ENCODE data around the gene AFAP1. TPM values are rescaled to one million over a fixed set of nuclear protein-coding genes. Genes with fewer than 3 reads are reported as not detected.
A peak's percentile ranks its signal among the peaks of the same experiment; 100 is the strongest.

The AFAP1 gene
- polyA plus RNA-seq, 3 donors = not detected

GRCh38 chr4:7739918-7740865 is 199.5 kb downstream of the AFAP1 start:
- WGBS (ENCODE audit: insufficient coverage) = 88% methylated on average over 36 of the region's 45 CpGs
- H3K9me3 ChIP-seq (replicated peaks in 1 of 2; ENCODE audit: control insufficient read depth in 1 of 2, insufficient read depth in 1 of 2, low read length in 2 of 2) = peaks cover 0 to 8% of the 10 kb centered on the region in 2 donors

More at GRCh38 chr4:7739918-7740865, 199.5 kb downstream of the AFAP1 start:
- Histone ChIP-seq H3K36me3 (replicated peaks in 1 of 2; ENCODE audit: control insufficient read depth in 1 of 2, insufficient read depth in 2 of 2, low read length in 2 of 2) (no peaks in the 10 kb centered on the region), H3K9ac (ENCODE audit: insufficient read depth, low read length, poor library complexity, severe bottlenecking) (no peak overlapping the region), H3K27me3 (ENCODE audit: control insufficient read depth in 2 of 2, insufficient read depth in 2 of 2, low read length in 2 of 2) (no peaks in the 10 kb centered on the region), H3K4me2 (replicated peaks; ENCODE audit: extremely low read depth, low read length, poor library complexity, severe bottlenecking) (no peak overlapping the region), H4K20me1 (ENCODE audit: insufficient read depth, low read length) (no peaks in the 10 kb centered on the region), H3K4me1 (ENCODE audit: control insufficient read depth in 1 of 2, insufficient read depth in 2 of 2, low read length in 2 of 2) (peaks cover 27 to 29% of the 10 kb centered on the region in 2 donors), H3K79me2 (ENCODE audit: insufficient read depth, low read length) (no peaks in the 10 kb centered on the region), H2AFZ (ENCODE audit: insufficient read depth, low read depth, low read length, poor library complexity, severe bottlenecking) (no peak overlapping the region), H3K27ac (ENCODE audit: low read depth in 1 of 2, low read length in 2 of 2) (no peak overlapping the region), H3K4me3 (replicated peaks in 1 of 3; ENCODE audit: low read depth in 2 of 3, low read length in 3 of 3) (no peak overlapping the region)
- Mint-ChIP-seq H3K36me3 (no peaks in the 10 kb centered on the region), H3K27me3 (ENCODE audit: low read depth in 3 of 3) (peaks cover 2 to 10% (median 2%) of the 10 kb centered on the region in 3 donors), H3K27ac (peak overlapping the region in 1 of 7 donors; percentile 18), H3K4me3 (no peak overlapping the region), H3K9me3 (peaks cover 0 to 7% (median 6%) of the 10 kb centered on the region in 7 donors), H3K4me1 (peaks cover 30% of the 10 kb centered on the region)
- DNase-seq = no peak
- intact Hi-C loops (cut with micrococcal nuclease) = no loop called here
- no peak for TF ChIP-seq CTCF (IDR thresholded peaks at IDR 0.05)
